Activated CD4-positive, alpha-beta T cell treated with anti-CD3 and anti-CD28 coated beads, Interleukin-2, Interleukin-4, amounts not matched to agents 100 ng/mL and 50 ng/mL, durations not matched to agents 16 hours and 8 hours (primary cell): ENCODE measurements around the gene PXDC1.
"Not testable (repeated sequence)": the region's sequence is repeated elsewhere in the genome, so short reads cannot be mapped to it uniquely, and the experiment has no call there.

Experiments
- DNase-seq: peaks from one replicate; pipeline ENCODE4 v3.0.0-alpha.2; 2020; ENCODE audit warnings: low spot score

The PXDC1 gene

GRCh38 chr6:3731700-3732099 lies 19.8 kb downstream of the PXDC1 start:
- DNase-seq = no peak

DNA sequence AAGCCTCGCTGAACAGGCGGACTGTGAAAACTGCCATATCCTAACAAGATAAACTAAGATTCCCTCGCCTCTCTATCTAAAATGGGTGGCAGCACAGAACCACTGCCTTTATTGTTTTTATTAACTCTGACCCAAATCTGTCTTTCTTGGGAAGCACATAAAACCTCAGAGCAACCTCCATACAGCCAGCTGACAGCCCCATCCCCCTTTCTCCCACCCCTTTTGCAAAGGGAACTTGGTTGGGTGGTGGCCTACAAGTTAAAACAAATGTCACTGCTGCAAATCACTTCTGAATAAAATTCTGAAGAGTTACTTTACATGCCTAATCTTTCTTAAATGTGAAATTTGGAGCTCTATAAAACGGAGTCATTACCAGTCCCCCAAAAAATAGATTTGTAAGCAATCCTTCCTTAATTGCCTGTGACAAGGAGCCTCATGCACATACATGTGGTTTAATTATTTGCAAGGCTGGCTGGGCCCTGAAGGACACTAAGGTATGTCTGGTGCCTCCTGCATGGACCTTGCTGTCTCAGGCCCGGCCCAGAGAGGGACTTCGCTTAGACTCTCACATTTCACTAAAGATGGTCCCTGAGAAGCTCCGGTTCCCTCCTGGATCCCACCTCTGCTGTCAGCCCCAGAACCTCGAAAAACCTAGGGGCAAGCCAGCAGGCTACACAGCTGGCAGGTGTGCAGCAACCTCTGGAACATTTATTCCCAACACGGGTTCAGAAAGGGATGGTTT lies 21.7 kb downstream of the PXDC1 start:
- DNase-seq = no peak

DNA sequence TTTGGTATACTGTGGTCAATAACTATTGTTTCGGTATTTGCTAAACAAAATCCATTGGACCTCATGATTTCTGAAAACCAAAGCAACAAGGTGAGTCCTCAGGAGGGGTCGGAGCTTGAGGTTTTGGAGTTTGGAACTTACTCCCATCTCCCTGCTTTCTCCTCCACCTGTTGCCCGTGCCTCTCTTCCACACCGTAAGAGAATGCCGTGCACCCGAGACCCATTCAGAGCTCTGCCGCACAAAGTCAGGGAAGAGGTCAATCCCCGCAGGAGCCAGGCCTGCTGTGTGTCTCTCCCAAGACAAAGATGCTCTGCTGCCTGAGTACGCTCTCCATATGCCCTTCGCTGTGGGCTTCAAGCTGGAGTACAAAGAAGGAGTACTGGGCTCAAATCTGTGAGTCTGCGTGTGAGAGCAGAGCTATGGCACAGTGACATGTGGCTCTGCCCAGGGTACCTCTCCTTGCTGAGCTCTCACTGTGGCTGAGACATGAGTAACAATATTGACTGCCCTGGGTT lies 23.9 kb downstream of the PXDC1 start:
- DNase-seq = no peak

GRCh38 chr6:3727036-3727435 lies 24.5 kb downstream of the PXDC1 start:
- no peak for DNase-seq

DNA sequence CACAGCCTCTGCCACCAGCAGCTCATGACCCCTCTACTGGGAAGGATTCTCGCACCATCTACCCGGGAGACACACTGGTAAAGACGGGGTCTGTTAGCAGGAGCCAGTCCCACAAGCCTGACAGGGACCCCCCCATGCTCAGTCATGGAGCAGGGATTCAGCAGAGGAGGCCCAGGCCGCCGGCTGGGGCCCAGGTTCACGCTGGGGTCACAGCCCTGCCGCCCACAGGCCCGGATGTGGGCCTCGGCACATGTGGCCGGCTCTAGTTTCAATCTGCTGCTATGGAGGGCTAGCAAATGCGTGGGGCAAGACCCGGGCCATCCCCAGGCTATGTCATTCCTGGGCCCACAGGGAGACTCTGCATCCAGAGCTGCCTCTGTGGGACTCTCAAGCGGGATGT lies 25.1 kb downstream of the PXDC1 start:
- DNase-seq = no peak

DNA sequence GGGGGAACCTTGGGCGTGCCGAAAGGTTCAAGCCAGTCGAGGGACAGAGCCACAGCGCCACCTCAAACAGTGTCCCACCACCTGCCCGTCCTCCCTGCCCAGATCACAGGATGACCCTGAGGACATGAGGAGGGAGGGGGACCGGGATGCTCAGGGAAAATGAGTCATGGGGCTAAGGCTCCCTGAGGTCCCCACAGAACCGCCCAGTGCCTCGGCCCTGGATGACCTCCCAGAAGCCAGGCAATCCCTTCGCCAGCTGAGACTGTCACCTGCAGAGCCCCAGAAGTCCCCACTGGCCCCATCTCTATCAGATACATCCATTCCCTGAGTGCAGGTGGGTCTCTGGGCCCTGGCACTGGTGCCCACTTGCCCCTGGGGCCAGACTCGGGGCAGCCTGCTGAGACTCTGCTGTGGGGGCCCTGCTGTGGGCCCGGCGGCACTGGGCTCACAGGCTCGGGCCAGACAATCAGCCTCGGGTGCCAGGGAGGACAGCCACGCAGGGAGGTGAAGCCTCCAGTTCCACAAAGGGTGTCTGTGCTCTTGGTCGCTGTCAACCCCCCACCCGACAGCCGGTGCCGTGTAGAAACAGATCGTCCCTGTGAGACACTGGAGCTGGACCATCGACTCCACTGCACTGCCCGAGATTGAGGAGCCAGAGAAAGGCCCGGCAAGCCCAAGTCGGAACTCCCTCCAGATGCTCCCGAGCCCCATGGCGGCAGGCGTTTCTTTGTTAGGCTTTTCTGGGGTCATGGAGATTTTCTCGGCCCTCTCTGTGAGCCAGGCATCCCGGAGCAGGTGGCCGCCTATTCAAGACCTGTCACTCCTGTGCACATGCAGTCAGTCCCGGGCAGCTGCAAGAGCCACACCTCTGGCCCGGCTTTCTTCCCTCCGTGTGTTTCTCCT lies 26.1 kb downstream of the PXDC1 start:
- no peak for DNase-seq

- no peak for DNase-seq
These were observed 26.9 kb downstream of the PXDC1 start for GRCh38 chr6:3724451-3725144.

- no peak for DNase-seq
These were observed 27.5 kb downstream of the PXDC1 start for GRCh38 chr6:3723966-3724365.

GRCh38 chr6:3723251-3723650 lies 28.3 kb downstream of the PXDC1 start:
- DNase-seq = no peak

GRCh38 chr6:3722785-3723184 lies 28.7 kb downstream of the PXDC1 start:
- no peak for DNase-seq

- DNase-seq = no peak
These were observed 29.5 kb downstream of the PXDC1 start for GRCh38 chr6:3721810-3722621.

GRCh38 chr6:3720770-3721169 lies 30.7 kb downstream of the PXDC1 start:
- DNase-seq = not testable (repeated sequence)

DNA sequence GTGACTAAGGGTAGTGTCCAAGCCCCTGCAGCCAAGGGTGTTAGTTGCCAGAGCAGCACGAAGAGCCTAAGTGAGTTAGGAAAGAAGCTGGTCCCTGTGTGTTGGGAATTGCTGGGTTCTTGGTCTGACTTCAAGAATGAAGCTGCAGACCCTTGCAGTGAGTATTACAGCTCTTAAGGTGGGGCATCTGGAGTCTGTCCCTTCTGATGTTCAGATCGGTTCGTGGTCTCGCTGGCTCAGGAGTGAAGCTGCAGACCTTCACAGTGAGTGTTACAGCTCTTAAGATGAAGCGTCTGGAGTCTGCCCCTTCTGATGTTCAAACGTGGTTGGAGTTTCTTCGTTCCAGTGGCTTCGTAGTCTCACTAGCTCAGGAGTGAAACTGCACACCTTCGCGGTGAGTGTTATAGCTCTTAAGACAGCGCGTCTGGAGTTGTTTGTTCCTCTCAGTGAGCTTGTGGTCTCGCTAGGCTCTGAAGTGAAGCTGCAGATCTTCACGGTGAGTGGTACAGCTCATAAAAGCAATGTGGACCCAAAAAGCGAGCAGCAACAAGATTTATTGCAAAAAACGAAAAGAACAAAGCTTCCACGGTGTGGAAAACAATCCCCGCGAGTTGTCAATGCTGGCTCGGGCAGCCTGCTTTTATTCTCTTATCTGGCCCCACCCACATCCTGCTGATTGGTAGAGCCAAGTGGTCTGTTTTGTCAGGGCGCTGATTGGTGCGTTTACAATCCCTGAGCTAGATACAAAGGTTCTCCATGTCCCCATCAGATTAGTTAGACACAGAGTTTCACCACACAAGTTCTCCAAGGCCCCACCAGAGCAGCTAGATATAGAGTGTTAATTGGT lies 31.8 kb downstream of the PXDC1 start:
- no peak for DNase-seq

DNA sequence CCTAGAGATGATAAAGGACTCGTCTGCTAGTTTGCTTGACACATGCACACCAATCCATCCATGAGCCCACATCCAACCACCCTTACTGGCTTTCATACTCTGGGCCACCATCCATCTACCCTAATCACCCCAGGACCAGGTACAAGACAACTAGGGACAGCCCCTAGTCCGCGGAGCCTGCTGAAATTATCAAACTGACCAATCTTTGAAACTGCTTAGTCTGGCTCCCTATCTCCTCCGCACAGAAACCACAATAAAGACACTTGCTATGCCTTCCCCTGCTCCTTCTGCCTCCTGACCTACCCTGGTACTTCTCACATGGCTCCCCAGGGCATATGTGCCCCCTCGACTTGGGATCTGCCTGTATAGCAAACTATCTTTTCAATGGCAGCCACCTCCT lies 33.1 kb downstream of the PXDC1 start:
- DNase-seq = no peak

- no peak for DNase-seq
These were observed 36.2 kb downstream of the PXDC1 start for GRCh38 chr6:3715285-3715684.

DNA sequence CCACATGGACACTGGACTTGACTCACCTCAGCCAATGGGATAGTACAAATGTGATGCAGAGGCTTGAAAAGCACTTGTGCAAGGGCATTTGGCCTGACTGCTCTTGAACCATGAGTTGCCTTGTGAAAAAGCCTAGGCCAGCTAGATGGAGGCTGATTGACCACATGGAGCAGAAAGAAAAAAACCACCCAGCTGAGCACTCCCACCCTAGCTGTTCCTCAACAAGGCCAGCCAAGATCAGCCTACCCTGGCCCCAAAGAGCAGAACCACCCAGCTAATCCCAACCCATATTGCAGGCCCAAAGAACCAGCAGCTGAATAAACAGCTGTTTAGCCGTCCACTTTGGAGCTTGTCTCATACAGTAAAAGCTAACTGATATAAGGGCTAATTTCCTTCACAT lies 36.7 kb downstream of the PXDC1 start:
- no peak for DNase-seq

- DNase-seq = no peak
These were observed 37.4 kb downstream of the PXDC1 start for GRCh38 chr6:3714111-3714510.

GRCh38 chr6:3712827-3713665 lies 38.5 kb downstream of the PXDC1 start:
- no peak for DNase-seq

DNA sequence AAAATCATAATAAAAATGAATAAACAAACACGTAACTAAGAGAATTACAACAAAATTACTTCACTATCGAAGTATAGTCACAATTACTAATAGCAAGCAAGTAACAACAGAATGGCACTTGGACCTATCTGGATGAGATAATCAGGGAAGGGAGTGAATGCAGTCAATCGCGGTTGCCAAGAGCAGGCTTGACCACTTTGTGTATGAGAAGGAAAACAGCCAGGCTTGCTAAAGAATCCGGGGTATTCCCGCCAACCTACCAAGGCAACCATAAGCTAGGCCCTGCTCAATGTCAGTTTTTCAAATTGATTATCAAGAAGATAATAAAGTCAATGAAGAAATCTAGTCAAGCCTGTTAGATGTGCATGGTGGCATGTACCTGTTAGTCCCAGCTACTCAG lies 39.7 kb downstream of the PXDC1 start:
- no peak for DNase-seq

- DNase-seq = no peak
These were observed 41.1 kb downstream of the PXDC1 start for GRCh38 chr6:3710403-3710802.
